GM19035 (cell line): ENCODE results near the gene PTGR3.
A peak's percentile ranks its signal among the peaks of the same experiment; 100 is the strongest.

ENCODE experiments used
- ATAC-seq: cut with Tn5 transposase; IDR thresholded peaks from one replicate; pipeline ENCODE4 v1.9.1; 2021; ENCODE audit not compliant: unreplicated experiment

Gene PTGR3

GRCh38 chr18:75209129-75209950 lies at the start of gene PTGR3:
TSS of gene PTGR3 (minus strand) at chr18:75209139. CDS start at chr18:75209058, 81 bp downstream.
- ATAC-seq = peak; percentile 48

- no peak for ATAC-seq
Measured at GRCh38 chr18:75257605-75258004, 48.7 kb upstream of the PTGR3 start.

DNA sequence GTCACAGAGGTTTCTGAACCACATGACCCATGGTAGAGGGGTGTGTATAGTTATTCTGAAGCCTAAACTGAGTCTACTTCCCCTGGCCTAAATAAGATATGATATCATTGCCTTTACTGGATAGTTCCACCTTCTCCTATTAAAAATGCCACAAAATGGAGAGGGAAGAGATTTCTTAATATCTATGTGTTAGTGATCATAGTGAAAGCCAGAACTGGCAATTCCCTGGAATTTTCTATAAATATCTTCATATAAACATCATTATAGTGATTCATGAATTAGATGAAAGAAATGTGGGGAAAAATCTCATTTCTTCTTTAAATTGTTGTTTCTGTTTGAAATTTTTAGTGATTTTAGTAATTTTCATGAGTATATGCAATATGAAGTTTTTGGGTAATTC lies 47.4 kb upstream of the PTGR3 start:
- ATAC-seq = no peak

DNA sequence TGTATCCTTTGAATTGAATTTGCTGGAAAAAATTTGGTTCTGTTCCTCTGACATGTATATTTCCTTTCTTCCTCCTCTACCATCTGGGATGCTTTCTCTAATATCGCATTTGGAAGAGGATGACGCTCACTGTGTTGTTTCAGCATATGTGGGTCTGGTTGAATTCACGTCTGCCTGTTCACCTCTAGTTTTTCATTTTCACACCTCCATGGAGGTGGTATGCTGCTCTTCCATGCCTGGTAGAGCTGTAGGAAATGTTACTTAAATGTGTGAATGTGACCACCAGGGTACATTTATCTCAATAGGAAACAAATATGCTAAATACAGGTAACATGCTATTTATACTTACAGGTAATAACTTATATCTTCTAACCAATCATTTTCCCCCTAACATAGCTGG lies 46.2 kb upstream of the PTGR3 start:
- no peak for ATAC-seq

DNA sequence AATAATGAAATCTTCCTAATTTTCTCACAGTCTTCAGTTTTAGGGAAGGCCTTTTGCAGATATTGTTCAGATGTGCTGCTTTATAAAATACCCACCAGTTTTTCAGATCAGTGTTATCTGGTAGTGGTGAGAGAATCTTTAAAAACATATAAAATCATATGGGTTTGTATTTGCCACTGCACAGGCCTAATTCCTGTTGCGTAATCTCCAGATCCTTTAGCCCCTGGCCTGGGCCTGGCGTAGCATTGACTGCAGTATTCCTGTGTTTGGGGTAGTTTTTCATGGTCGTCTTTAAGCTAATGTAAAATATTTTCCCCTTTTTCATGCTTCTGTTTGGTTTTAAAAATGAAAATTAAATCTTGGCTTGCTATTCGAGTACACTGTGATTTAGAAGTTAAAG lies 44.8 kb upstream of the PTGR3 start:
- no peak for ATAC-seq

DNA sequence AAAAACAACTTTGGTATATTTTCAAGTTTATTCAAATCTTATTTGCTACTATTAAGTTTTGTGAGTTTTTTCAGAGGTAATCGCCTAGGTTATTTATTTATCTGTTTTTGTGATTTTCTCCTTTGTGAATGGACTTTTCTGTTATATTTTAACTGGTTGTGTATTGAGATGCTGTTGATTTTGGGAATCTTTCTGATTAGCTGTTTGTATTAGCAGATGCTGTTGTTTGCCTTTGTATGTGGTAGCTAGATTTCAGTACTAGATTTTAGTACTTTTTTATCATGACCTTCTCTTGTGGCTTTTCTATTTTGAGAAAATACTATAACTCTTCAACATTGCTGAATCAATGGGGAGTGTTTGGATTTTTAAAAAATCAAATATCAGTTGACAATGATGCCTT lies 44.1 kb upstream of the PTGR3 start:
- no peak for ATAC-seq

DNA sequence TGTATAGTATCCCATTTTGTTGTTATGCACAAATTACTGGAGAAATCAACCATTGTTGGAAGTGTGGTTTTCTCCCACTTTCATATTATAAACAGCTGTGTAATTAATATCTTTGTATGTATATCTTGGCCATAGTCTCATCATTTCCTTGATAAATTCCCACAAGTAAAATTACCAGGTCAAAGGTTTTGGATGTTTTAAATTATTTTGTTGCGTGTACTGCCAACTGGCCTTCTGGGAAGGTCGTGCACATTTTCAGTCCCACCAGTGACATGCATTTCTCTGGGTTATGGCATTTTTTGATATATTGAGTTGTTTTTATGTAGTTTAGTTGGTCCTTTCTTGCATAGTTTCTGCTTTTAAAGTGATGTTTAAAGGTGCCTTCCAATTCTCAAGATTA lies 43.2 kb upstream of the PTGR3 start:
- ATAC-seq = no peak

- ATAC-seq = no peak
Measured at GRCh38 chr18:75251466-75251865, 42.5 kb upstream of the PTGR3 start.

- ATAC-seq = no peak
Measured at GRCh38 chr18:75250471-75250821, 41.5 kb upstream of the PTGR3 start.

DNA sequence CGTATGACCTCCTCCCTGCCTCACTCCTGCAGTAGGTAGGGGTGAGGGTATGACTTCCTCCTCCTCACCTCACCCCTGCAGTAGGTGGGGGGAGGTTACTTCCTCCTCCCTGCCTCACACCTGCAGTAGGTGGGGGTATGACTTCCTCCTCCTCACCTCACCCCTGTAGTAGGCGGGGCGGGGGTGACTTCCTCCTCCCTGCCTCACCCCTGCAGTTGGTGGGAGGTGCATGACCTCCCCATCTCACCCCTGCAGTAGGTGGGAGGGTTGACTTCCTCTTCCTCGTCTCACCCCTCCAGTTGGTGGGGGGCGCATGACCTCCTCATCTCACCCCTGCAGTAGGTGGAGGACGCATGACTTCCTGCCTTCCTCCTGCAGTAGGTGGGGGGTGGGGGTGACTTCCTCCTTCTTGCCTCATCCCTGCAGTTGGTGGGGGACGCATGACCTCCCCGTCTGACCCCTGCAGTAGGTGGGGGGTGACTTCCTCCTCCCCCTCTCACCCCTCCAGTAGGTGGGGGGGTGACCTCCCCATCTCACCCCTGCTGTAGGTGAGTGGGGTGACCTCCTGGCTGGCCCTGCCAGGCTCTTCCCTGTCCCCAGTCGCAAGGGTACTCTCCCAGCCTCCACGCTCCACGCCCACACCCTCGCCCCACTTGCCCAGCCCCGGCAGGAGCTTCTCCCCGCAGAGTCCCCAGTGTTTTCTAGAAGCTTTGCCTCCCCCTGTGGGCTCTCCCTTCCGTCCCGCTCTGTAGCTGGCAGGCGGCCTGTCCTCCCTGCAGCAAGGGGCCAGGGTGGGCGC lies 40.9 kb upstream of the PTGR3 start:
- ATAC-seq = no peak

- no peak for ATAC-seq
Measured at GRCh38 chr18:75249175-75249518, 40.2 kb upstream of the PTGR3 start.

DNA sequence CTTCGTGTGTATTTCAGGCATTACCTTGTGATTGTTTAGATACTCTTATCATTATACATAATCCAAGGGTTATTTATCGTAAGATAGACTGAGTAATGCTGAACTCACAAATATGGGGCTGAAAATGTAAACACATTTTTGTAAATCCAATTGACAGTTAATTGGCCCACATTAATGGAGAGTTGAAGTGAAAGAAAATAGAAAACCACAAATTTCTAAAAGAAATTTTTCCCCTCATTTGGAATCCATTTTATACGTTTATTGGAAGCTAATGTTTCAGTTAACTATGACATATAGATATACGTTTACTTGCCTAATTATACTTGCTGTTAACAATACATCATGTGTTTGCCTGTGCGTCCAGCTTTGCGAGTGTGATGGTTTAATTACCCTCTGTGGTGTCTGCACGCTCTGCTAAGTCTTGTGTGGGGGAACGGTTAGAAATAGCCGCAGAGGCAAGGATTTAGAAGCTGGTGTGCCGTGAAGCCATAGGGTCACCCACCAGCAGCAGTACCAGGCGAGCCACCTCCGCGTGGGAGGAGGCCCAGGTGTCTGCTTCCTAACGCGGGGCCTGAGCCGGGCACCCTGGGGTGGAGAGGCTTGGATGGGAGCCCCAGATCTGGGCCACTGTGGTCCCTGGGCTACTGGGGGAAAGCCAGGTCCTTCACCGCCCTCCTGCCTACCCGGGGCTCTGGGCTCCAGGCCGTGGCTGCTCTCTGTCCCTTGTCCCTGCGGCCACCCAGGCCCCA lies 39.7 kb upstream of the PTGR3 start:
- ATAC-seq = no peak

- peak; percentile 59 for ATAC-seq
Measured at GRCh38 chr18:75247611-75248421, 38.9 kb upstream of the PTGR3 start.

DNA sequence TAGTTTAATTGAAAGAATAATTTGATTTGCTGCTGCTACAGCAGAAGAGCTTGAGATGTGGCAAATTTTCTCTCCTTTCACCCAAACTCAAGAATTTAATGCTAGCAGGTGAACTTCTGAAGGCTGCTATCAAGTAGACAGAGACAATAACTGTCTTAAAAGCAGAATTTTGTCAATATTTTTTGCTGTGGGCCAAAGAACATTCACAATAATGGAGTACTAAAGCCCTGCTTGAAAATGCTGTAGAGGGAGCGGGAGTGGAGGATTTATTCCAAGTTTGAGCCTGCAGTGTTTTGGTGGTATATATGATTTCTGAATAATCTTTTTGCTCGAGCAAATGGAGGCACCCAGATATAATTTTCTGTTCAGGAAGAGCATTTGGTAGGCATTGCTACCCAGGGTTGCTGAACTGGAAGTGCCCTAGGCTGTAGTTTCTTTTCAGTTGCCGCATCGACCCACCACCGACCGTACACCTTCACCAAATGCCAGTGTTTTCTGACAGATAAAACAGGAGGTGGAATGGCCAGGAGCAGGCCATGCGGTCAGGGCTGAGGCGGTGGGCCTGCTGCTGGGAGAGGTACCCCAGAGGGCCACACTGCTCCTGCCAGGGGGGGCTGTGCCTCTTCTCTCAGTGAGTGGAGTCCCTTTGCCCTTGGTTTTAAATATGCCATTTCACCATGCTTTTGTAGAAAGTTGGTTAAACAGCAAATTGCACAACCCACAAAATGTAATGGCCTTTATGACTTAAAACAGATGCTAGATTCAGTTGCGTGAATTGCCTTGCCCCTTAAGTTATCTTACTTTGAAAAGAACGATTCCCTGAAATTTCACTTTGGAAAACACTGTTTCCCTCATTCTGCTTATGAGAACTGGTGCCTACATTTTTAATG lies 38.0 kb upstream of the PTGR3 start:
- no peak for ATAC-seq

GRCh38 chr18:75244351-75245313 lies 35.7 kb upstream of the PTGR3 start:
- no peak for ATAC-seq

GRCh38 chr18:75241705-75242104 lies 32.8 kb upstream of the PTGR3 start:
- ATAC-seq = no peak

DNA sequence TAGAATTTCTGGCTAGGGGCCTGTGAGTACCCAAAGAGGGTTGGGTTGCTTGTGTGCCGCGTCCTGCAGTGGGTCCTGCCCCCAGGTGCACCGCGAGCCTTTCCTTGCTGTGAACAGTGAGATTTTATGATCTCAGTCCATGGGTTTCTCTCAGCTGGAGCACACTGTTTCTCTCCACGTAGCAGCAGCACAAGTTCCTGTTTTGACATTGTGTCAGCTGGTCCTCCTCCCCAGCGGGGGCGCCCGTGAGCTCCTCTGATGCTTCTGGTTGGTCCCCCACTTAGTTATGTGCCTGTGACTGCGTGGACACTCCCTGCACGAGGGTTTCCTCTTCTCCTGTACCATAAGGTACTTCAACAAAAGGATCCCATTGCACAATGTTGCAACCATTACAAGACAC lies 31.5 kb upstream of the PTGR3 start:
- no peak for ATAC-seq

DNA sequence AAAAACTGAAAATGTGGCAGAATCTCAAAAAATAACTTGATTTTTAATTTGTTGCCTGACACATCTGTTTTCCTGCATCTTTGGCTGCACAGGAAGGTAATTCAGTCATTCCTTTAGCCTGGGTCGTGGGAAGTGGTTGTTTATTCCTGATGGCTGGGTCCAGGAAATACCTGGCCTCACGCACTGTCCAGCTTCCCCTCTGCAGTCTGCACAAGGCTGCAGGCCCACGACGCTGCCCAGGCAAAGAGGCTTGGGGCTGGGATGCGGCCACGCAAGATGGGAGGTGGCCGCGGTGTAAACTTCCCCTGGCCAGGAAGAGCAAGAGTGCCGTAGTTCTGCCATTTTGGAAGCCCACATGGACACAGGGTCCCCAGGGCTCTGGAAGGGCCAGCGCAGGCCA lies 29.8 kb upstream of the PTGR3 start:
- ATAC-seq = no peak

- ATAC-seq = no peak
Measured at GRCh38 chr18:75238100-75238499, 29.2 kb upstream of the PTGR3 start.
